ENCODE measurements around the gene NXT2. TPM values are rescaled to one million over a fixed set of nuclear protein-coding genes. Genes with fewer than 3 reads are reported as not detected.
"Not testable (repeated sequence)": the region's sequence is repeated elsewhere in the genome, so short reads cannot be mapped to it uniquely, and the experiment has no call there.

NXT2 gene
- 22.9 TPM for total RNA-seq (ENCODE audit: insufficient read depth, low replicate concordance)

DNA sequence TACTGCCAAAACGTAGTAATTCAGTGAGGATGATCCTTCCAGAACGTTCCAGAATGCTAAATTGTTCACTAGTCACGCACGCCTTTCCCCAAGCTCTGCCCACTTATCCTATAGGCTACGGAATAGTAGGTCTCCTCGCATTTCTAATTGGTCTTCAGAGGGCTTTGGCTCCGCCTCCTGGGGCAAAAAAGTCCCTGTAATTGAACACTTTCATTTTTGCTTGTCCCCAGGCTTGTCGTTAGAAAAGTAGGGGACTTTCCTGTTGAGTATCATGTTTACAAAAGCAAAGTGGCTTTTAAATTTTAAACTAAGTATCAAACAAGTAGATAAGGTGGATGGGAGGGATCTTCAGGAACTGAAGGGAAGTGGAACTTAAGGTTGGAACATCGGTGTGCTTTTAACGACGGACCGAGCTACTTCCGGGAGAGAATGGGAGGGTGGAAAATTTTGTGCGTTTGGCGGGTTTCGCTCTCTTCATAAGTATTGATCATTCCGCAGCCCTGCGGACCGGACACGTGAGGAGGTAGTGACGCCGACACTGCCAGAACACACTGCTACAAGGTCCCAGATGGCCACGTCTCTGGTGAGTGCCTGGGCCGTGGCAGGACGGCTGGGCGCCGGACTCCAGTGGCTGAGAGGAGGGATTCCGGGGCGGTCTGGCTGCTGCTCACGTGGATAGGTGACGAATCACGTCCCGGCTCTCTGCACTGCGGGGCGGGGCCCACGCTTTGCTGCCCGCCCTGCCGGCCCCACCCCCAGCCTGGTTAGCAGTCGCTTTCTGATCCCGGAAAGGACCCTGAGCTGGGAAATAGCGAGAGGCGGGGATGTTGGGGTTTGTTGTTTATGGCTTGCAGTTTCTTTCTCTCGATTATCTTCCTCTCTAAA is at the start of gene NXT2:
Gene NXT2 (plus strand): TSS at position 406 of the 885 bp plus-strand sequence. CDS start 163 bp downstream, at position 569.
- DNase-seq (ENCODE audit: low spot score): peak; percentile 93

- DNase-seq (ENCODE audit: low spot score): no peak
These were observed 49.0 kb upstream of the NXT2 start for GRCh38 chrX:109487640-109488039.

DNA sequence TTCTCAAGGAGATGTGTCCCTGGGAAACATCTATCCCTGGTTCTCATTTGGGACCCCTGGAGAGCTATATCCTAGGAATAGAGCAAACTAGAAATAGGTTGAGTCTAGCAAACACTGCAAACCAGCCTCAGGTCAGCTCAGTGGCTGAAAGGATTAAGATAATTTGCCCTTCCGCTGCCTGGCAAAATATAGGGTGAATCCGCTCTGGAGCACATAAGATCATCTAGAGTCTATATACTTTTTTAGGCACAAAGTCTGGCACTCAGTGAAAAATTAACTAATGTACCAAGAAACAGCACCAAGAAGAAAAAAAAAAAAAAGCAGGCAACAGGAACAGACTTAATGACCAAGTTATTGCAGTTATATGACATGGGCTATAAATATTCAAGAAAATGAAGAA is 47.5 kb upstream of the NXT2 start:
- DNase-seq (ENCODE audit: low spot score): no peak

DNA sequence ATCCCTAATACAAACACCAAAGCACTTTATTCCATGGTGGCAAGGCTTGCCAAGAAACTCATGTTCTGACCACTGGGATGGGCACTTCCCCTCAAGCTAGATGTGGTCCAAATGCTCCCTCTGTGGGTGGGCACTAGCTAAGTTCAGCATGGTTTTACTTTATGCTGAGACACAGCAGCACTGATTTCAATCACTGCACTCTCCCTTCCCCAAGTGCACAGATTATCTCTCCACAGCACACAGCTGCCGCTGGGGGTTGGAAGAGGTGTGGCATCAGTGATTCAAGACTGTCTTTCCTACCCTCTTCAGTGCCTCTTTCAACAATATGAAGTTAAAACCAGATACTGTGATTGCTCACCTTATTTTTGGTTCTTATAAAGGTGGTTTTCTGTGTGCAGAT is 38.2 kb upstream of the NXT2 start:
- DNase-seq (ENCODE audit: low spot score): no peak

- no peak for DNase-seq (ENCODE audit: low spot score)
These were observed 35.5 kb upstream of the NXT2 start for GRCh38 chrX:109501176-109501575.

- no peak for DNase-seq (ENCODE audit: low spot score)
These were observed 27.7 kb upstream of the NXT2 start for GRCh38 chrX:109508915-109509314.

GRCh38 chrX:109511113-109511512 is 25.5 kb upstream of the NXT2 start:
- DNase-seq (ENCODE audit: low spot score): no peak

GRCh38 chrX:109519001-109519400 is 17.6 kb upstream of the NXT2 start:
- no peak for DNase-seq (ENCODE audit: low spot score)

GRCh38 chrX:109533005-109533404 is 3.6 kb upstream of the NXT2 start:
- DNase-seq (ENCODE audit: low spot score): no peak

DNA sequence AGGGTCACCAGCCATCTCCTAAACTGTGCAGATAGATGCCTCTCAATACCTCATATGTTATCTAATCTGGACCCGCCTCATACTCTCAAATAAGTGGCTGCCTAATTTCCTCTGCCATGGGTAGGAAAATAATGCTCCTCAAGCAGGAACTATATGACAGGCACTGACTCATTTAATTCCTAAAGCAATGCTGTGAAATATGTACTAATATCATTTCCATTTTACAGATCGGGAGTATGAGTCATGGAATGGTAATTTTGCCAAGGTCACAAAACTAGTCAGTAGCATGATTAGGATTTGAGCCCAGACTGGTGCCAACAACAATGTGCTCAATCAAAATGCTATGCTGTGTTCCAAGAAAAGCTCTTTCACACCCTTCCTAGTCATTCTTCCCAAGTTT is 3.0 kb upstream of the NXT2 start:
- DNase-seq (ENCODE audit: low spot score): no peak

DNA sequence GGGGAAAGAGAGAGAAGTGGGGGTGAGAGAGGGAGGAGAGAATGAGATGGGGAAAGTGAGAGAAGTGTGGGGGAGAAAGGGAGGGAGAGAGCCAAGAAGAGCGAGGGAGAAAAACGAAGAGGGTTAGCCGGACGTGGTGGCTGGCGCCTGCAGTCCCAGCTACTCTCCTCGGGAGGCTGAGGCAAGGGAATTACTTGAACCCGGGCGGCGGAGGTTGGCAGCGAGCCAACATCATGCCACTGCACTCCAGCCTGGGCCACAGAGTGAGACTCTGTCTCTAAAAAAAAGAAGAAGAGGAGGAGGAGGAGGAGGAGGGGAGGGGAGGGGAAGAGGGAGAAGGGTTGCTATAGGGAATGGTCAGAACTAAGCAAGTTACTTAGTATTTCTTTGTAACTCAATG is 1.7 kb upstream of the NXT2 start:
- no peak for DNase-seq (ENCODE audit: low spot score)

- DNase-seq (ENCODE audit: low spot score): no peak
These were observed 1.1 kb upstream of the NXT2 start for GRCh38 chrX:109535578-109535977.

DNA sequence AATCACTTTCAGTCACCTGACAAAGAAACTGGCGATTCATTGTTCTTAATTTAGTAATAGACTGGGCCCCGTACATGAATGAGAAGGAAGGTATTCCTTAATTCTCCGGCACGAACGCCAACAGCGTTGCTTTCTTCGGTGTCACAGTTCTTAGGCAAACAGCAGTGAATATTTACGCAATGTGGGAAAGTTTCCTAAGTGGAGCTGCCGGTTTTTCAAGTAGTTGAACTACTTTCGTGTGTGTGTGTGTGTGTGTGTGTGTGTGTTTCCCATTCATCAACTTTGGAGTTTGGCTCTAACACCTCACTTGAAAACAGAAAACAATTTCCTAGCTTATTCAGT is 651 bp downstream of the NXT2 start:
- DNase-seq (ENCODE audit: low spot score): peak; percentile 70

GRCh38 chrX:109539007-109539406 is 2.4 kb downstream of the NXT2 start:
- not testable (repeated sequence) for DNase-seq (ENCODE audit: low spot score)

DNA sequence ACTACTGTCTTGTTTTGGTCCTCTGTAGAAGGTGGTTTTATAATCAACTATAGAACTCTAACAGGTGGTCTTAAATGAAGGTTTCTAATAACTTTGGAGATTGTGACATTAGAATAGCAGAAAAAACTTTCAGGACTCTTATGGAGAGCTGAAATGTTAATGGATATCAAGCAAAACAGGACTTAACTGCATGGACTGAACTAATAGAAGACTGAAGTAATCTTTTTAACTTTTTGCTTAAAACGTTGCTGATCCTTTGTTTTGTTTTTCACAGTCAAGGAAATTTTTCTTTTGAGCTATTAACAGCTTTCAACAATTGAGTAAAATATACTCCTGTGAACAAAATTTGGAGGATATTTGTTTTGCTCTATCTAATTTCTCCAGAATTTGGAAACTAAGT is 17.2 kb downstream of the NXT2 start:
- DNase-seq (ENCODE audit: low spot score): no peak

GRCh38 chrX:109576083-109576482 is 39.4 kb downstream of the NXT2 start:
- DNase-seq (ENCODE audit: low spot score): not testable (repeated sequence)

DNA sequence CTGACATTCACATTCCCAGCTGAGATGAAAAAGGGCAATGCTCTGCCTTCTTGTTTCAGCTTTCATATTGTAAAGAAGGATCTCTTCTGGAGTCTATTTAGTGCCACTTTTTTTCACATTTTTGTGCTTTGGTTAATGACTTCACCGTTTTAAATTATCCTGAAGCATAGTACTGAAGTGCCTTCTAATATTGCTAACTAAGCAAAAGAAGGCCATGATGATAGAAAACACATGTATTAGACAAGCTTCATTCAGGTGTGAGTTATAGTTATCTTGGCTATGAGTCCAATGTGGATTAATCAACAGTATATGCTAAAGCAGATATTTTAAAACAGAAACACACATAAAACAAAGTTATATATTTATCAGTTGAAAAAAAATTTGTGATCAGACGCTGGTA is 40.4 kb downstream of the NXT2 start:
- no peak for DNase-seq (ENCODE audit: low spot score)

GRCh38 chrX:109578916-109579315 is 42.3 kb downstream of the NXT2 start:
- no peak for DNase-seq (ENCODE audit: low spot score)

GRCh38 chrX:109585488-109585887 is 48.8 kb downstream of the NXT2 start:
- DNase-seq (ENCODE audit: low spot score): no peak

DNA sequence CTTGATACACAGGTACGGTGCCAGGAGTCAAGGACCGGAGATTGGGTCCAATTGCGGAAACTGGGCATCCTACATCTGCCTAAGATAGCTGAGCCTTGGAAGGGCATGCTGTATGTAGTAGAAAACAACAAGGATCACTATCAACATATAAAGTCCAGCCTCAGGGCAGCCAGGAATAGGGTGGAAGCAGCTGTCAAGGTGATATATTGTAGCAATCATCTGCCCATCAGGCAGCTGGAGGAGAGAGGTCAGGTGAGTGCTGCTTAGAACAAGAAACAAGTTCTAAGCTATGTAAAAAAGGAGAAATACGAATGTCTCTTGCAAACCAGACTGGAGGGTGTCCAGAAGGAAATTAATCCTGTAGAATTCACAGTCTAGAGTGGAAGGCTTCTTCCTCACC is 53.5 kb downstream of the NXT2 start:
- DNase-seq (ENCODE audit: low spot score): no peak
